ENCODE results near the gene ARHGEF7.

Gene ARHGEF7

DNA sequence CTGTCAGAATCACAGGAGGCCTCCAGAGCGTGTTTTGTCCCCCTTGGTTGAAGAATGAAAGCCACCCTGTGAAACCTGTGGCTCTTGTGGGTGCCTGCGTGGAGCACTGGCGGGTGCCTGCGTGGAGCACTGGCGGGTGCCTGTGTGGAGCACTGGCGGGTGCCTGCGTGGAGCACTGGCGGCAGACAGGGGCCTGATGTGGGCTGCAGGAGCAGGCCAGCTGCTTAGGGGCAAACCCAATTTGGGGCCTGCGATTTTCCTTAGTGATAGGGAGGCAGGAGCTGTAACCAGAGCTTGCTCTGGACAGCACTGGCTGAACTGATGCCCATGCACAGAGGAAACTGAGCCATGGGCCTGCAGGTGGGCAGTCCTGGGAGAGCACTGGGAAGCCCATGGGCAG lies 24.3 kb downstream of the ARHGEF7 start:
- TF ChIP-seq, protein P1, sequence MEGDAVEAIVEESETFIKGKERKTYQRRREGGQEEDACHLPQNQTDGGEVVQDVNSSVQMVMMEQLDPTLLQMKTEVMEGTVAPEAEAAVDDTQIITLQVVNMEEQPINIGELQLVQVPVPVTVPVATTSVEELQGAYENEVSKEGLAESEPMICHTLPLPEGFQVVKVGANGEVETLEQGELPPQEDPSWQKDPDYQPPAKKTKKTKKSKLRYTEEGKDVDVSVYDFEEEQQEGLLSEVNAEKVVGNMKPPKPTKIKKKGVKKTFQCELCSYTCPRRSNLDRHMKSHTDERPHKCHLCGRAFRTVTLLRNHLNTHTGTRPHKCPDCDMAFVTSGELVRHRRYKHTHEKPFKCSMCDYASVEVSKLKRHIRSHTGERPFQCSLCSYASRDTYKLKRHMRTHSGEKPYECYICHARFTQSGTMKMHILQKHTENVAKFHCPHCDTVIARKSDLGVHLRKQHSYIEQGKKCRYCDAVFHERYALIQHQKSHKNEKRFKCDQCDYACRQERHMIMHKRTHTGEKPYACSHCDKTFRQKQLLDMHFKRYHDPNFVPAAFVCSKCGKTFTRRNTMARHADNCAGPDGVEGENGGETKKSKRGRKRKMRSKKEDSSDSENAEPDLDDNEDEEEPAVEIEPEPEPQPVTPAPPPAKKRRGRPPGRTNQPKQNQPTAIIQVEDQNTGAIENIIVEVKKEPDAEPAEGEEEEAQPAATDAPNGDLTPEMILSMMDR (IDR thresholded peaks at IDR 0.05; ENCODE audit: extremely low read depth, missing control alignments), result no peak
- no peak for DNase-seq (ENCODE audit: low spot score)

DNA sequence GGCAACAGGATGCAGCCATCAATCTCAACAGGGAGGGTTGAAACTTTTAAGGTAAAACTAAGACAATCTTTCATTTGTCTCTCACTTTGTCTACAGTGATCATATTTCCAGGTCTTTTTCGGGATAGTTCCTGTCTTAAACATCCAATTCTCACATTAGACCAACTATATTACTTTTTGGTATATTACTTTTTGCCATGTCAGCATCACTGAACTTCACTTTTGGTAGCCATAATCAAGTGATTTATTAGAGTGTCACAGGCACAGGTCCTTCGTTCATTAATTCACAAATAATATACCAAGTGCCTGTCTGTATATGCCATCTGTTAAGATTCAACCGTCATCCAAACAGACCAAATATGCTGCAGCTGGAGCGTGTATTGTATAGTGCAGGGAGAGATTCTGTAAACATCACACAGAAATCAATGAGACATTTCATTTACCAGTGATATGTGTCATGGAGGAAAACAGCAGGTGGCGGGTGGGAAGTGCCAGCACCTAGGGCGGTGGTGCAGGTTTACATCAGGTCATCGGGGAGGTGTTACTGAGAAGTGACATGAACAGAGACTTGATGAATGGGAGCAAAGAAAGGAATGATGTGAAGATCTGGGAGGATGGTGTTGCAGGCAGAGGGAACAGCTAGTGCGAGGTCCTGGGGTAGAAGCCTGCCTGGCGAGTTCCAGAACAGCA lies 24.9 kb downstream of the ARHGEF7 start:
- TF ChIP-seq, protein P1 (IDR thresholded peaks at IDR 0.05; ENCODE audit: extremely low read depth, missing control alignments), result no peak
- DNase-seq (ENCODE audit: low spot score), result no peak

DNA sequence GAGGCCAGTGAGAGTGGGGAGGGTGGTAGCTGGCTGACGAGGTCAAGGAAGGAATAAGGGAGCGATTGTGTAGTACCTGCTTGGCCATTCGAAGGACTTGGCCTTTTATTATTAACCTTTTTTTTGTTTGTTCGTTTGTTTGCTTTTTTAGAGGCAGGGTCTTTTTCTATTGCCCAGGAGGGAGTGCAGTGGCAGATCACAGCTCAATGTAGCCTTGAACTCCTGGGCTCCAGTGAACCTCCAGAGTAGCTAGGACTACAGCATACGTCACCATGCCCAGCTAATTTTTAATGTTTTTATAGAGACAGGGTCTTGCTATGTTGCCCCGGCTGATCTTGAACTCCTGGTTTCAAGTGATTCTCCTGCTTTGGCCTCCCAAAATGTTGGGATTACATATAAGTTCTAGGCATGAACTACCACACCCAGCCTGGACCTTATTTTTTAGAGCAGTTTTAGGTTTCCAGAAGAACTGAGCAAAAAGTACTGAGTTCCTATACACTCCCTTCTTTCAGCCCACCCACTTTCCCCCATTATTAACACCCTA lies 25.5 kb downstream of the ARHGEF7 start:
- TF ChIP-seq, protein P1 (IDR thresholded peaks at IDR 0.05; ENCODE audit: extremely low read depth, missing control alignments), result no peak
- DNase-seq (ENCODE audit: low spot score), result no peak

DNA sequence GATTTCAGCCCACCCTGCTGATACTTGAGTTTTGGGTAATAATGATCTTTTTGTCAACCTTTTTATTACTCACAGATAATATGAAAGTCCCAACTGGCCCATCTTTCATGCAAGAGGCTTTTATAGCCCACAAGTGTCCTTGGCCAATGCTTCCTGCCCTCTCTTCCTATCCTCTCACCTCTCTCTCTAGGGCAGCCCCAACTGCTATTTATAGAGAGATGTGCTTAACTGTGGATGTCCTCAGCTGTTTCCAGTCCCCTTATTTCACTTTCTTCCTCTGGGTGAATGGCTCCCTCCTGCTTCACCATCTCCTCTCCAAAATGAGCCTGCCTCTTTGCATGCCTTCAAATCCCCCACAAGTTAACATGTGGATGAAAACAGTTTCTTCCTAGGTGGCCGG lies 27.4 kb downstream of the ARHGEF7 start:
- TF ChIP-seq, protein P1 (IDR thresholded peaks at IDR 0.05; ENCODE audit: extremely low read depth, missing control alignments), result no peak
- no peak for DNase-seq (ENCODE audit: low spot score)

DNA sequence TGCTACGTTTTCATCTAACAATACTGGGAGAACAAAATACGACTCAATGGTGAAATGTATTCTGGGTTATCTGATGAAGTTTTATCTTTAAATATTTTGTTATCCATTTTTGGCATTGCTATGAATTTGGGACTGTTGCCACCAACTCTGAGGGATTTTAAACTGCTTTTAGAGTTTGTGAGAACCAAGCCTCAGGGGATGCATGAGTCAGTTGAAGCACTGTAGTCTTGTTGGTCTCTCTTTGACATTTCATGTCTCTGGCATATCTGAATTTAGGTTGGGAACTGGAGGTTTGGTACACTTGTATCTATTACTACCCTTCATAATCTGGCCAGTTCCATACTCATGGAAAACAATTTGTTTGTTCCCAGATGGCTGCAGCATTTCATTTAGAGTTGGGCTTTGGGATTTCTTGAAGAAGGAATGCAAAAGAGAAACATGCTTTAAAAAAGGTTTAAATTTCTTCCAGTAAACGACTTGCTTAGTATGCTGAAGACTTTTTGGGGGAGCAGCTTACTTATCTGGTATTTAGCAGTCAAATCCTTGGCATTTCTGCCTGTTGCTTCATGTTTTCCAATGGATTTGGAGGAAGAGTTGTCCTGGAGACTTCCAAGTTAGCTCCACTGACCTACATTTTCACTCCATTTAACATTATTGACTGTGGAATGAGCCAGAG lies 28.9 kb downstream of the ARHGEF7 start:
- TF ChIP-seq, protein P1 (IDR thresholded peaks at IDR 0.05; ENCODE audit: extremely low read depth, missing control alignments), result no peak
- no peak for DNase-seq (ENCODE audit: low spot score)

DNA sequence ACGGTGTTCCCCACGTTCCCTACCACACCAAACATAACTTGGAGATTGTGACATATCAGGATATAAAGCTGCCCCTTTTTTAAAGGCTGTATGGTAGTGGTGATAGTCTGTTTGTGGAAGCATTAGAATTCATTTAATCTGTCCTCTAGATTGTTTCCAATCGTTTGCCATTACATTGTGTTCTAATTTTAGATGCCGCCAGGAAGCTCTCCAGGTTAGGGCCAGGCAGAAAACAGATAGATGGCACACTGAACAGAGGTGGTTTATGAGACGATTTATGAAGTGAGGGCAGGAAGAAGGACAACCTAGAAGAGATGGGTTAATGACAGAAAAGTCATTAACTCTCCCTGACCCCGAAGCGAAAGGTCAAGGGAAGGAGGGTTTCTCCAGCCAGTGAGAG lies 30.0 kb downstream of the ARHGEF7 start:
- TF ChIP-seq, protein P1 (IDR thresholded peaks at IDR 0.05; ENCODE audit: extremely low read depth, missing control alignments), result no peak
- DNase-seq (ENCODE audit: low spot score), result no peak

DNA sequence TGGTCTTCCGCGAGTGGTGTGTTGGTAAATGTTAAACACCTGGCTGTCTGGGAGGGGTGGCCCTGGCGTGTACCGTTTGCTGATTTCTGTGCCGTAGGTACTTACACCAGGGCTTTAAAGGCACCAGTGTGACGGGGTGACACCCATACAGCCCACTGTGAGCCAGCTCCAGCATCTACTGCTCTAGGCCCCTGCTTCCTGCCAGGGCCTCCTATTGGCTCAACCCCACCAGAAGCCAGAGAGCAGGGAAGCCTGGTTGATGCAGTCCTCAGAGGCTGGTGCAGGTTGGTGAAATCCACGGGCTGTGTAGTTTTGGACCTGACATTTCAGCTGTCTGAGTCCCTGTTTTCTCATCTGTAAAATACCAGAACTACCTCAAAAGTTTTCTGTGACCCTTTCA lies 30.4 kb downstream of the ARHGEF7 start:
- TF ChIP-seq, protein P1 (IDR thresholded peaks at IDR 0.05; ENCODE audit: extremely low read depth, missing control alignments), result no peak
- no peak for DNase-seq (ENCODE audit: low spot score)
